Natural killer cell (primary cell): ENCODE results near the gene DTNBP1. TPM values are rescaled to one million over a fixed set of nuclear protein-coding genes. Genes with fewer than 3 reads are reported as not detected.

Experiments
- ATAC-seq, 3 donors: fragments of 150-1000 bp in 2 of 3; fragments of 200-7000 bp in 1 of 3; cut with Tn5 transposase; 1 replicate in 1 of 3; 2 replicates in 2 of 3; pipeline ENCODE4 v1.10.0; 2021; ENCODE audit warnings: mild to moderate bottlenecking in 2 of 3, moderate library complexity in 2 of 3
- DNase-seq, 2 donors: peaks; one replicate each; pipeline versions ENCODE4 v3.0.0 to v3.0.0-alpha.2; 2013 to 2021; ENCODE audit warnings: mixed read lengths in 1 of 2
- H3K27ac ChIP-seq: one replicate; pipeline ENCODE4 v1.5.1; 2013; ENCODE audit warnings: mild to moderate bottlenecking, low read length
- H3K27me3 ChIP-seq: one replicate; pipeline ENCODE4 v1.6.1; 2013; ENCODE audit warnings: low read length; ENCODE audit not compliant: control insufficient read depth, insufficient read depth
- H3K36me3 ChIP-seq: one replicate; pipeline ENCODE4 v1.6.1; 2013; ENCODE audit warnings: low read length; ENCODE audit not compliant: control insufficient read depth, insufficient read depth
- H3K4me1 ChIP-seq: one replicate; pipeline ENCODE4 v1.6.1; 2013; ENCODE audit warnings: low read length; ENCODE audit not compliant: control insufficient read depth, insufficient read depth
- H3K4me3 ChIP-seq: one replicate; pipeline ENCODE4 v1.5.1; 2013; ENCODE audit warnings: low read length
- H3K9me3 ChIP-seq: one replicate; pipeline ENCODE4 v1.6.1; 2013; ENCODE audit warnings: low read length; ENCODE audit not compliant: control insufficient read depth, insufficient read depth
- H3K27ac Mint-ChIP-seq, 2 donors: one replicate each; pipeline ENCODE4 v1.8.0; 2022; ENCODE audit warnings: mild to moderate bottlenecking in 2 of 2, mixed read lengths in 2 of 2, moderate library complexity in 1 of 2
- H3K27me3 Mint-ChIP-seq, 2 donors: one replicate each; pipeline ENCODE4 v1.8.0; 2022; ENCODE audit warnings: low read depth in 2 of 2, mixed read lengths in 2 of 2
- H3K36me3 Mint-ChIP-seq: one replicate; pipeline ENCODE4 v1.8.0; 2022; ENCODE audit warnings: mixed read lengths
- H3K4me1 Mint-ChIP-seq, 2 donors: one replicate each; pipeline ENCODE4 v1.8.0; 2022; ENCODE audit warnings: mixed read lengths in 2 of 2
- H3K4me3 Mint-ChIP-seq: one replicate; pipeline ENCODE4 v1.8.0; 2022; ENCODE audit warnings: mild to moderate bottlenecking, moderate library complexity, mixed read lengths
- H3K9me3 Mint-ChIP-seq, 2 donors: one replicate each; pipeline ENCODE4 v1.8.0; 2022; ENCODE audit warnings: mixed read lengths in 2 of 2
- CTCF ChIP-seq: fragments of 200-600 bp; IDR thresholded peaks from one replicate; pipeline ENCODE4 v1.8.0; 2022; ENCODE audit warnings: antibody characterized with exemption
- WGBS: methylation state at CpG from one replicate; pipeline ENCODE4 v1.1.7; 2013; ENCODE audit warnings: missing lambda C conversion rate; ENCODE audit not compliant: insufficient coverage; 5-methylcytosine and 5-hydroxymethylcytosine counted together
- intact Hi-C: fragments of 100-400 bp; cut with micrococcal nuclease; formaldehyde crosslinking; loops from one replicate; pipeline ENCODE4 v1.14.2; 2022
- total RNA-seq, 4 donors: library from RNA; stranded (reverse); fragments of 120-200 nt in 1 of 4; gene quantifications; one replicate each; pipeline versions ENCODE4 v1.2.3 to v1.2.4, GENCODE V29; 2013 to 2022

The DTNBP1 gene
- total RNA-seq, 3 donors from 2014 or later (not counting 1 experiment from before 2014, with no cell fraction given), result 31.6 to 42.2 (median 38.4) TPM

GRCh38 chr6:15523679-15524630 is 138.9 kb downstream of the DTNBP1 start:
- Mint-ChIP-seq H3K4me3 (no peak overlapping the region), H3K4me1 (peaks cover 61 to 76% of the 10 kb centered on the region in 2 donors), H3K27ac (peak overlapping the region; percentile 67 to 84), H3K9me3 (no peaks in the 10 kb centered on the region), H3K36me3 (peaks cover 8% of the 10 kb centered on the region), H3K27me3 (no peaks in the 10 kb centered on the region)
- Histone ChIP-seq H3K4me3 (no peak overlapping the region), H3K36me3 (peaks cover 51% of the 10 kb centered on the region), H3K9me3 (no peaks in the 10 kb centered on the region), H3K27ac (no peak overlapping the region), H3K27me3 (no peaks in the 10 kb centered on the region), H3K4me1 (peaks cover 21% of the 10 kb centered on the region)
- 94% methylated on average over 23 of the region's 23 CpGs for WGBS
- intact Hi-C loops, result no loop called here
- ATAC-seq (no peak), DNase-seq (no peak)
- no peak for TF ChIP-seq CTCF

GRCh38 chr6:15522856-15523529 is 139.8 kb downstream of the DTNBP1 start:
- H3K27ac Mint-ChIP-seq, result peak overlapping the region; percentile 81 to 84
- H3K27me3 ChIP-seq, result no peaks in the 10 kb centered on the region
- H3K4me1 ChIP-seq, result peaks cover 21% of the 10 kb centered on the region
- DNase-seq, result no peak
- ATAC-seq, result no peak
- H3K4me3 Mint-ChIP-seq, result peak overlapping the region; percentile 21
- no peak overlapping the region for H3K27ac ChIP-seq
- no peak overlapping the region for H3K4me3 ChIP-seq
- no peaks in the 10 kb centered on the region for H3K9me3 Mint-ChIP-seq
- no peaks in the 10 kb centered on the region for H3K27me3 Mint-ChIP-seq
- peaks cover 61 to 76% of the 10 kb centered on the region in 2 donors for H3K4me1 Mint-ChIP-seq
- peaks cover 8% of the 10 kb centered on the region for H3K36me3 Mint-ChIP-seq
- 90% methylated on average over 16 of the region's 16 CpGs for WGBS
- TF ChIP-seq CTCF, result no peak
- peaks cover 57% of the 10 kb centered on the region for H3K36me3 ChIP-seq
- H3K9me3 ChIP-seq, result no peaks in the 10 kb centered on the region
- intact Hi-C loops, result no loop called here

- intact Hi-C loops, result no loop called here
- no peaks in the 10 kb centered on the region for H3K27me3 ChIP-seq
- H3K27ac ChIP-seq, result peak overlapping the region; percentile 4
- no peaks in the 10 kb centered on the region for H3K9me3 ChIP-seq
- H3K9me3 Mint-ChIP-seq, result no peaks in the 10 kb centered on the region
- no peaks in the 10 kb centered on the region for H3K27me3 Mint-ChIP-seq
- peaks cover 21% of the 10 kb centered on the region for H3K4me1 ChIP-seq
- peak overlapping the region; percentile 81 to 84 for H3K27ac Mint-ChIP-seq
- WGBS, result 37% methylated on average over 6 of the region's 6 CpGs
- peaks cover 62% of the 10 kb centered on the region for H3K36me3 ChIP-seq
- H3K4me3 ChIP-seq, result no peak overlapping the region
- peaks cover 8% of the 10 kb centered on the region for H3K36me3 Mint-ChIP-seq
- peak overlapping the region; percentile 55 for H3K4me3 Mint-ChIP-seq
- no peak for DNase-seq
- peaks cover 61 to 71% of the 10 kb centered on the region in 2 donors for H3K4me1 Mint-ChIP-seq
- ATAC-seq, result peak; percentile 72 to 83 (median 77)
- no peak for TF ChIP-seq CTCF
Observed at GRCh38 chr6:15522427-15522826, 140.4 kb downstream of the DTNBP1 start.
